Gastroesophageal sphincter (tissue), 4 donors: ENCODE measurements around the gene RBM4B. TPM values are rescaled to one million over a fixed set of nuclear protein-coding genes. Genes with fewer than 3 reads are reported as not detected.

ENCODE experiments used
- ATAC-seq: fragments of 150-250 bp; one replicate; pipeline ENCODE4 v1.9.1; 2016; ENCODE audit warnings: mild to moderate bottlenecking, moderate library complexity
- H3K27ac ChIP-seq, 4 donors: fragments of 200-600 bp; sonication (generic) in 3 of 4; 1 replicate in 3 of 4; 2 replicates in 1 of 4; pipeline ENCODE4 v1.5.1; 2016 to 2019
- H3K27me3 ChIP-seq: fragments of 200-600 bp; sonication (generic); one replicate; pipeline ENCODE4 v1.5.1; 2019
- H3K36me3 ChIP-seq, 2 donors: fragments of 200-600 bp; sonication (generic); one replicate each; pipeline ENCODE4 v1.5.1; 2019; ENCODE audit warnings: control low read depth in 1 of 2
- H3K4me1 ChIP-seq, 3 donors: fragments of 200-600 bp; sonication (generic); 1 replicate in 2 of 3; 2 replicates in 1 of 3; pipeline ENCODE4 v1.5.1; 2016 to 2019; ENCODE audit warnings: control low read depth in 2 of 3
- H3K4me3 ChIP-seq, 2 donors: fragments of 200-600 bp; sonication (generic); one replicate each; pipeline ENCODE4 v1.5.1; 2019; ENCODE audit warnings: mild to moderate bottlenecking in 1 of 2, moderate library complexity in 1 of 2
- H3K9me3 ChIP-seq, 3 donors: fragments of 200-600 bp; sonication (generic); one replicate each; pipeline ENCODE4 v1.5.1; 2017 to 2019; ENCODE audit warnings: control low read depth in 2 of 3
- EP300 ChIP-seq: sonication (generic); formaldehyde crosslinking; IDR thresholded peaks from one replicate; pipeline ENCODE4 v1.6.1; 2017; ENCODE audit warnings: antibody characterized with exemption, mild to moderate bottlenecking
- POLR2A ChIP-seq, 2 donors: fragments of 450-650 bp; IDR thresholded peaks; one replicate each; pipeline ENCODE4 v1.6.1; 2017; ENCODE audit warnings: antibody characterized with exemption in 2 of 2, mild to moderate bottlenecking in 2 of 2, moderate library complexity in 1 of 2
- POLR2AphosphoS5 ChIP-seq: sonication (generic); formaldehyde crosslinking; IDR thresholded peaks from one replicate; pipeline ENCODE4 v1.6.1; 2017; ENCODE audit warnings: antibody characterized with exemption
- WGBS, 2 donors: methylation state at CpG; one replicate each; pipeline ENCODE4 v1.1.5; 2018; ENCODE audit warnings: low coverage in 1 of 2; 5-methylcytosine and 5-hydroxymethylcytosine counted together
- total RNA-seq, 4 donors: library from RNA; depleted of rRNA; stranded (reverse); fragments of >200 nt; gene quantifications; one replicate each; pipeline ENCODE4 v1.1.0, GENCODE V29; 2016
- TF ChIP-seq, protein P1 (sequence below), 4 experiments: fragments of 200-600 bp in 2 of 4; fragments of 450-650 bp in 2 of 4; sonication (generic) in 1 of 4; IDR thresholded peaks; one replicate each; pipeline ENCODE4 v1.5.1; 2017 to 2019; ENCODE audit warnings: antibody characterized with exemption in 4 of 4, mild to moderate bottlenecking in 2 of 4, moderate library complexity in 2 of 4

RBM4B gene
- total RNA-seq, 4 donors from 2014 or later: 10.7 to 28.2 (median 12.3) TPM

DNA sequence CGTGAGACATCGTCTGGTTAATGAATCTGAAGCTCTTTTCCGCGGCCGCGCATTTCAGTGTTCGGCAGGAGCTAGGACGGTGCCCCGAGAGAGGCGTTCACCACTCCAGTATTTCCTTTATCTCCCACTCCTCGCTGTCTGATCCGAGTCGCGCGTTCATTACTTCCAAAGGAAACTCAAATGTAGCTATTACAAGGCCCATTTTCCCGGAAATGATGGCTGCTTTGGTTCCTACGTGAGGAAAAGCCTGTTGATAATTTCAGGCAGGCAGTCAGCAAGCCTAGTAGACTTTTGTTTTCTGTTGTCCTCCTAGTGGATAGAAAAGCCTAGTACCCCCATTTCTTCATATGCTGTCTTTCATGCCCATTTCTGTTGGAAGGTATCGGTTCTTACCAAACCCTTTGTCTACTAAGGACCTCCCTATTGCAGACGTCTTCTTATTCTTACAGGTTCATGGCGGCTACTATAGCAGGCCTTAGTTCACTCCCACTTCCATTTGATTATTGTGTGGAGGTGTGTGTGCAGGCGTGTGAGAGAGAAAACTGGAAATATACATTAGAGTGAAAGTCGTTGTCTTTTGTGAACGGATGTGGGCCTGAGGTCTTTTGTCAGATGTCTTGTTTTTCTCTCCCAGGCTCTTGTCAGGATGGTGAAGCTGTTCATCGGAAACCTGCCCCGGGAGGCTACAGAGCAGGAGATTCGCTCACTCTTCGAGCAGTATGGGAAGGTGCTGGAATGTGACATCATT, 38.4 kb downstream of the RBM4B start:
- Histone ChIP-seq H3K9me3 (no peaks in the 10 kb centered on the region), H3K27ac (peak overlapping the region; percentile 57 to 92 (median 90))
- WGBS, 2 donors: 0 to 1% methylated on average over 8 to 22 of the region's 27 CpGs

DNA sequence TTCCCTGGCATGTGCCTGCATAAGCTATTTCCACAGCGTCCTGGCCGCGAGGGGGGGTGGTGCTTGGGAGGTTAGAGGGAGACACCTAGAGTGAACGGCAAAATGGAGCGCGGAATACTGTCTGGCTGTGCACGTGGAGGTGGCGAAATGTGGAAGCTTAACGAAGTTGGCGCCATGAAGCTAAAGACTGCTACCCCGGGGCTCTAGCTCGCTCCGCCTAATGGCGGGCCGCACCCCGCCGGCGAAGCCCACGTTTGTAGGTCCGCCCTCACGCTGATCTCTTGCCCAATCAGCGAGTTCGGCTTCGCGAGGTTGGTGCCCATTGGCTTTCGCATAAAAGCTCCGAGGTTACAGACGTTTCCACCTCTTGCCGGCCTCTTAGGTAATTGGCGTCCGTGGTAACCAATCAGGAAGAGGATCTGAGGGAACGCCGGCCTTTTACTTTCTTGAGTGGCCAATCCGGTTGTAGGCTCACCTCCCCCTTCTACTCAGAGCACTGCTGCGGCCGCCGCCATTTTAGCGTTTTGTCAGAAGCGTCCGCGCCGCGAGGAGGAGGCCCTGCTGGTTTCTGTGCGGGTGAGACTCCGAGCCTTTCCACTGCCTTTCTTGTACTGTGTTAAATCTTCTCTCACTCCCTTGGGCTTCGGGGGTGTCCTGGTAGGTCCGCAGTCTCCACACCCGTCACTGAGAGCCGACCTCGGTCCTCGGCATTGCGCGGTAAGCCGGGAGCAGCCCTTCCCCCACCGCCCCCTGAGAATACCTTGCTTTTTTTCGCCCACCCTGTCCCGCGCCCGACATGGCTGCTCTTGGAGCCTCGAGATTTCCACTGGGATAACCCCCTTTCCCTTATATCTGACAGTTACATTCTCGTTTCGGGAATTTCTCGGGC, 39.3 kb downstream of the RBM4B start, which contains the start of gene RBM4:
Gene RBM4, plus strand, starts transcription at position 527 of the 889 bp plus-strand sequence. CDS start 1,009 bp downstream, outside the sequence.
- H3K36me3 ChIP-seq: peaks cover 0 to 26% of the 10 kb centered on the region in 2 donors
- peaks cover 21 to 71% (median 41%) of the 10 kb centered on the region in 3 donors for H3K4me1 ChIP-seq
- no peaks in the 10 kb centered on the region for H3K9me3 ChIP-seq
- ATAC-seq: peak; percentile 98
- no peak for TF ChIP-seq EP300
- TF ChIP-seq POLR2A (IDR thresholded peaks at IDR 0.05): peak; percentile 85 to 88
- peak; percentile 97 for TF ChIP-seq POLR2AphosphoS5
- TF ChIP-seq, protein P1, sequence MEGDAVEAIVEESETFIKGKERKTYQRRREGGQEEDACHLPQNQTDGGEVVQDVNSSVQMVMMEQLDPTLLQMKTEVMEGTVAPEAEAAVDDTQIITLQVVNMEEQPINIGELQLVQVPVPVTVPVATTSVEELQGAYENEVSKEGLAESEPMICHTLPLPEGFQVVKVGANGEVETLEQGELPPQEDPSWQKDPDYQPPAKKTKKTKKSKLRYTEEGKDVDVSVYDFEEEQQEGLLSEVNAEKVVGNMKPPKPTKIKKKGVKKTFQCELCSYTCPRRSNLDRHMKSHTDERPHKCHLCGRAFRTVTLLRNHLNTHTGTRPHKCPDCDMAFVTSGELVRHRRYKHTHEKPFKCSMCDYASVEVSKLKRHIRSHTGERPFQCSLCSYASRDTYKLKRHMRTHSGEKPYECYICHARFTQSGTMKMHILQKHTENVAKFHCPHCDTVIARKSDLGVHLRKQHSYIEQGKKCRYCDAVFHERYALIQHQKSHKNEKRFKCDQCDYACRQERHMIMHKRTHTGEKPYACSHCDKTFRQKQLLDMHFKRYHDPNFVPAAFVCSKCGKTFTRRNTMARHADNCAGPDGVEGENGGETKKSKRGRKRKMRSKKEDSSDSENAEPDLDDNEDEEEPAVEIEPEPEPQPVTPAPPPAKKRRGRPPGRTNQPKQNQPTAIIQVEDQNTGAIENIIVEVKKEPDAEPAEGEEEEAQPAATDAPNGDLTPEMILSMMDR (IDR thresholded peaks at IDR 0.05): peak in 2 of 4 experiments; percentile 19 to 24
- no peaks in the 10 kb centered on the region for H3K27me3 ChIP-seq
- H3K4me3 ChIP-seq: peak within 1 kb of the TSS; percentile 49 to 78
- H3K27ac ChIP-seq: peak within 1 kb of the TSS; percentile 57 to 92 (median 90)
- WGBS, 2 donors: 0 to 1% methylated on average over 5 to 14 of the region's 63 CpGs

More for the DNA sequence above, 38.4 kb downstream of the RBM4B start:
- TF ChIP-seq, protein P1 (IDR thresholded peaks at IDR 0.05): peak in 1 of 4 experiments; percentile 24
- no peak for TF ChIP-seq POLR2A (IDR thresholded peaks at IDR 0.05)
- Histone ChIP-seq H3K4me1 (peaks cover 21 to 76% (median 49%) of the 10 kb centered on the region in 3 donors), H3K27me3 (no peaks in the 10 kb centered on the region), H3K36me3 (peaks cover 0 to 31% of the 10 kb centered on the region in 2 donors), H3K4me3 (peak overlapping the region; percentile 49 to 78)
- ATAC-seq: no peak

DNA sequence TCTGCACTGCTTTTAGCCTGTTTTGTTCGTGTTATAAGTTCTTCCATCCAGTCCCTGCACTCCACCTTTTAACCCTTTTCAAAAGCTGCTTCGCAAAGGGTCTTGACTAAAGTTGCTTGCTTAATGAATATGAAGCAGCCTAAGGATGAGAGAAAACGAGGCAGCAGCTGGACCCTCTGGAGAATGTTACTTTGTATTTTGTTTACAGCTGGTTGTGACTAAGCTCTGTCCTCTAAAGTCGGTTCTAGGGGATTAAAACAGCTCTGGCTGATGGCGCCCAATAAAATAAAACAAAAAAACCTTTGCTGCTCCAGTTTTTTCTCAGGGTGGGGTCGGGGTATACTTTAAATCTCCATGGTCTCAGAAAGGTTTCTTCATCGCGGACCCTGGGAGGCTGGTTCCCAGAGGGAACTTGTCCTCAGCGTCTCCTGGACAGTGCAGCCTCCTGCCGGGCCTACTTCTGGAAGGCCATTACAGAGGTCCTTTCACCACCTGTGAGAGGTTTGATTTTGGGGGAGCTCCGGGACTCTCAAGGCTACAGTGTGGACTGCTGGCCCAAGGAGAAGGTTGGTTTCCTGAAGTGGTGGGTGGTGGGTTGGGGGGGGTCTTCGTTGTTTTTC, 40.0 kb downstream of the RBM4B start:
- peaks cover 20 to 71% (median 35%) of the 10 kb centered on the region in 3 donors for H3K4me1 ChIP-seq

GRCh38 chr11:66636411-66636810, 41.3 kb downstream of the RBM4B start:
- peaks cover 0 to 23% of the 10 kb centered on the region in 2 donors for H3K36me3 ChIP-seq
- H3K27ac ChIP-seq: peak overlapping the region in 2 of 4 donors; percentile 15 to 91
- TF ChIP-seq POLR2A (IDR thresholded peaks at IDR 0.05): no peak
- no peak for TF ChIP-seq POLR2AphosphoS5
- TF ChIP-seq, protein P1 (IDR thresholded peaks at IDR 0.05): no peak
- TF ChIP-seq EP300: no peak
- H3K4me1 ChIP-seq: peaks cover 17 to 71% (median 25%) of the 10 kb centered on the region in 3 donors
- ATAC-seq: no peak
- WGBS, 2 donors: 82 to 100% methylated on average over 2 to 3 of the region's 3 CpGs
- no peaks in the 10 kb centered on the region for H3K9me3 ChIP-seq
- H3K27me3 ChIP-seq: no peaks in the 10 kb centered on the region
- H3K4me3 ChIP-seq: no peak overlapping the region

More for the DNA sequence above, 40.0 kb downstream of the RBM4B start:
- Histone ChIP-seq H3K4me3 (peak overlapping the region; percentile 23 to 78), H3K36me3 (peaks cover 0 to 23% of the 10 kb centered on the region in 2 donors), H3K9me3 (no peaks in the 10 kb centered on the region), H3K27ac (peak overlapping the region; percentile 31 to 92 (median 90)), H3K27me3 (no peaks in the 10 kb centered on the region)
- 26 to 36% methylated on average over 3 to 11 of the region's 12 CpGs for WGBS, 2 donors
- no peak for TF ChIP-seq POLR2A (IDR thresholded peaks at IDR 0.05)
- no peak for TF ChIP-seq EP300
- no peak for ATAC-seq

GRCh38 chr11:66632952-66633351, 44.7 kb downstream of the RBM4B start:
- H3K9me3 ChIP-seq: no peaks in the 10 kb centered on the region
- TF ChIP-seq EP300 (no peak), POLR2AphosphoS5 (no peak), POLR2A (IDR thresholded peaks at IDR 0.05) (no peak)
- TF ChIP-seq, protein P1 (IDR thresholded peaks at IDR 0.05): no peak
- H3K4me1 ChIP-seq: peaks cover 4 to 60% (median 8%) of the 10 kb centered on the region in 3 donors
- no peaks in the 10 kb centered on the region for H3K27me3 ChIP-seq
- 42 to 66% methylated on average over 2 of the region's 2 CpGs for WGBS, 2 donors
- H3K36me3 ChIP-seq: peaks cover 0 to 30% of the 10 kb centered on the region in 2 donors
- no peak overlapping the region for H3K4me3 ChIP-seq
- H3K27ac ChIP-seq: peak overlapping the region in 1 of 4 donors; percentile 1
- ATAC-seq: no peak
